PC-3 (cell line): ENCODE measurements around the gene RRH. TPM values are rescaled to one million over a fixed set of nuclear protein-coding genes. Genes with fewer than 3 reads are reported as not detected.

ENCODE experiments used
- ATAC-seq: fragments of 200-7000 bp; cut with Tn5 transposase; 2 replicates; pipeline ENCODE4 v1.9.1; 2020; ENCODE audit warnings: mild to moderate bottlenecking, moderate library complexity
- BruUV-seq: library from RNA; stranded (reverse); fragments of 400-500 nt; replicated peaks from 2 replicates; lab custom pipeline; 2021; lab: Mats Ljungman, UMichigan
- CTCF ChIA-PET: fragments of 300-600 bp; sonication (Branson Sonifier 250); formaldehyde crosslinking; loops from one replicate; lab custom pipeline; 2022; ENCODE audit warnings: antibody characterized with exemption; lab: Charles Lee
- POLR2A ChIA-PET: fragments of 300-600 bp; sonication (Branson Sonifier 250); formaldehyde crosslinking; loops from one replicate; lab custom pipeline; 2022; ENCODE audit warnings: antibody characterized with exemption; ENCODE audit not compliant: unreplicated experiment; lab: Charles Lee
- DNase-seq: peaks from one replicate; pipeline ENCODE4 v3.0.0-alpha.2; 2015
- H2AFZ ChIP-seq: fragments of 300-600 bp; sonication (generic); 2 replicates; pipeline ENCODE4 v1.6.0; 2016; ENCODE audit warnings: antibody characterized with exemption, low read length
- H3F3A ChIP-seq: fragments of 300-600 bp; sonication (generic); one replicate; pipeline ENCODE4 v1.6.0; 2017; ENCODE audit warnings: antibody characterized with exemption, low read length, control low read depth, mild to moderate bottlenecking; ENCODE audit not compliant: unreplicated experiment
- H3K27ac ChIP-seq: fragments of 300-600 bp; sonication (generic); 2 replicates; pipeline ENCODE4 v1.5.1; 2016; ENCODE audit warnings: mild to moderate bottlenecking, low read length
- H3K27me3 ChIP-seq: fragments of 300-600 bp; sonication (generic); 2 replicates; pipeline ENCODE4 v1.6.1; 2016; ENCODE audit warnings: low read length, mixed read lengths
- H3K36me3 ChIP-seq: fragments of 300-600 bp; sonication (generic); 2 replicates; pipeline ENCODE4 v1.6.1; 2016; ENCODE audit warnings: low read depth, mixed run types, low read length, mixed read lengths
- H3K4me1 ChIP-seq: fragments of 300-600 bp; sonication (generic); 2 replicates; pipeline ENCODE4 v1.5.1; 2016; ENCODE audit warnings: low read length; ENCODE audit not compliant: insufficient read depth
- H3K4me2 ChIP-seq: fragments of 300-600 bp; sonication (generic); 2 replicates; pipeline ENCODE4 v1.6.0; 2016; ENCODE audit warnings: low read length
- H3K4me3 ChIP-seq: fragments of 300-600 bp; sonication (generic); 2 replicates; pipeline ENCODE4 v1.5.1; 2016; ENCODE audit warnings: mild to moderate bottlenecking, low read length, mixed read lengths
- H3K79me2 ChIP-seq: fragments of 300-600 bp; sonication (generic); 2 replicates; pipeline ENCODE4 v1.6.1; 2017; ENCODE audit warnings: low read length, mixed read lengths
- H3K9ac ChIP-seq: fragments of 300-600 bp; sonication (generic); 2 replicates; pipeline ENCODE4 v1.6.0; 2016; ENCODE audit warnings: mild to moderate bottlenecking, low read length
- H3K9me2 ChIP-seq: fragments of 300-600 bp; sonication (generic); replicated peaks from 2 replicates; pipeline ENCODE4 v1.6.1; 2016; ENCODE audit warnings: mixed run types, low read length, mixed read lengths
- H3K9me3 ChIP-seq: fragments of 300-600 bp; sonication (generic); 2 replicates; pipeline ENCODE4 v1.6.1; 2016; ENCODE audit warnings: low read length, mixed read lengths
- H4K20me1 ChIP-seq: fragments of 300-600 bp; sonication (generic); 2 replicates; pipeline ENCODE4 v1.6.1; 2016; ENCODE audit warnings: low read length, mixed read lengths
- CTCF ChIP-seq: fragments of 300-600 bp; sonication (generic); conservative IDR thresholded peaks from 2 replicates; pipeline ENCODE4 v1.5.1; 2017; ENCODE audit warnings: antibody characterized with exemption, low read depth, mild to moderate bottlenecking, low read length
- EZH2 ChIP-seq: fragments of 300-600 bp; sonication (generic); IDR thresholded peaks from one replicate; pipeline ENCODE4 v1.6.1; 2017; ENCODE audit warnings: antibody characterized with exemption, mild to moderate bottlenecking, low read length; ENCODE audit not compliant: unreplicated experiment
- EZH2phosphoT487 ChIP-seq: fragments of 300-600 bp; sonication (generic); IDR thresholded peaks from 2 replicates; pipeline ENCODE4 v1.6.1; 2018; ENCODE audit warnings: mild to moderate bottlenecking, antibody characterized with exemption, low read length, borderline replicate concordance
- intact Hi-C: fragments of 100-400 bp; cut with micrococcal nuclease; formaldehyde crosslinking; loops from 2 replicates; pipeline ENCODE4 v1.9.0; 2023
- total RNA-seq: library from RNA; depleted of rRNA; stranded (reverse); fragments of >200 nt; gene quantifications from 2 replicates; pipeline ENCODE4 v1.2.3, GENCODE V29; 2014; rRNA removed

The RRH gene
- total RNA-seq, 1 experiment from 2014 or later, result 0.18 TPM

GRCh38 chr4:109887071-109887470 lies 59.3 kb downstream of the RRH start:
- H3K27ac ChIP-seq, result no peak overlapping the region
- intact Hi-C loops, result no loop called here
- H3K27me3 ChIP-seq, result no peaks in the 10 kb centered on the region
- no peaks in the 10 kb centered on the region for H3K9me2 ChIP-seq
- ChIA-PET POLR2A (no interaction called here), CTCF (no interaction called here)
- no peaks in the 10 kb centered on the region for H3K4me1 ChIP-seq
- no peaks in the 10 kb centered on the region for H4K20me1 ChIP-seq
- ATAC-seq (no peak), DNase-seq (no peak)
- H3K9ac ChIP-seq, result no peak overlapping the region
- H3K9me3 ChIP-seq, result no peaks in the 10 kb centered on the region
- TF ChIP-seq CTCF, result no peak
- TF ChIP-seq EZH2phosphoT487, result no peak
- TF ChIP-seq EZH2, result no peak
- no peaks in the 10 kb centered on the region for H3K36me3 ChIP-seq
- no peaks in the 10 kb centered on the region for H3K79me2 ChIP-seq
- no peaks in the 10 kb centered on the region for H3F3A ChIP-seq
- BruUV-seq, result no TSS peak
- no peak overlapping the region for H3K4me2 ChIP-seq
- H3K4me3 ChIP-seq, result no peak overlapping the region
- H2AFZ ChIP-seq, result no peak overlapping the region

DNA sequence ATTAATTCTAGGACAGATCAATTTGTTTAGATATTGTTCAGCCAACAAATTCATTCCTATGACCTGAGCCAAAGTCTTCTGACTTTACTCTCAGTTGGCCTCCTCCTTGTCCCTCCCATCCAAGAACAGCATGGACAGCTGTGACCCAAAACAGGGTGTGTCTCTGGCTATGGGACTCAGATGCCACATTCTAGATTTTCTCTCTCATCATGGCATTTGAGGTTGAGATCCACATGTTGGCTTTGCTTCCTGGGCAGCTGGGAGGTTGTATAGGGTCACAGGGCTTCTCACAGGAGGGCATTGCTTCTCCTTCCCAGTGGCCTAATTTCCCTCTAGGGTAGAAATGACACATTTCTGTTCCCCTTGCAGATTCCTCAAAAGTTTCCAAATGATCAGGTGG lies 62.3 kb downstream of the RRH start:
- H3K9me3 ChIP-seq, result no peaks in the 10 kb centered on the region
- no peaks in the 10 kb centered on the region for H3F3A ChIP-seq
- CTCF ChIA-PET, result no interaction called here
- H4K20me1 ChIP-seq, result no peaks in the 10 kb centered on the region
- TF ChIP-seq CTCF (no peak), EZH2 (no peak), EZH2phosphoT487 (no peak)
- no peak overlapping the region for H3K4me3 ChIP-seq
- BruUV-seq, result no TSS peak
- H3K9me2 ChIP-seq, result no peaks in the 10 kb centered on the region
- H3K4me2 ChIP-seq, result no peak overlapping the region
- H2AFZ ChIP-seq, result no peak overlapping the region
- no peaks in the 10 kb centered on the region for H3K79me2 ChIP-seq
- no peak overlapping the region for H3K27ac ChIP-seq
- H3K27me3 ChIP-seq, result no peaks in the 10 kb centered on the region
- no peaks in the 10 kb centered on the region for H3K4me1 ChIP-seq
- no peaks in the 10 kb centered on the region for H3K36me3 ChIP-seq
- no peak for ATAC-seq
- no peak overlapping the region for H3K9ac ChIP-seq
- intact Hi-C loops, result no loop called here
- POLR2A ChIA-PET, result no interaction called here
- DNase-seq, result no peak

Other genes with a start within 250 kb of the RRH start
- 33.7 and 36.7 TPM in 2 replicates for gene CASP6, start 124.5 kb upstream of the RRH start, total RNA-seq
- 51.6 and 53.3 TPM in 2 replicates for gene PLA2G12A, start 97.9 kb upstream of the RRH start, total RNA-seq
- gene CFI, start 26.0 kb upstream of the RRH start, total RNA-seq, result not detected in 2 replicates
- 15.9 and 26.0 TPM in 2 replicates for gene GAR1, start 12.2 kb upstream of the RRH start, total RNA-seq
- gene LRIT3, start 20.1 kb downstream of the RRH start, total RNA-seq, result 0.11 TPM in 1 of 2 replicates, not detected in the other
- gene EGF, start 84.9 kb downstream of the RRH start, total RNA-seq, result 3.9 and 6.1 TPM in 2 replicates